Esophagus squamous epithelium (tissue), 5 donors: ENCODE data around the gene ARHGEF37. TPM values are rescaled to one million over a fixed set of nuclear protein-coding genes. Genes with fewer than 3 reads are reported as not detected.
"Not testable (repeated sequence)": the region's sequence is repeated elsewhere in the genome, so short reads cannot be mapped to it uniquely, and the experiment has no call there.

Experiments used
- DNase-seq: peaks from one replicate; lab custom pipeline; 2025; lab: John Stamatoyannopoulos, UW
- H3K27ac ChIP-seq, 4 donors: fragments of 200-600 bp; sonication (generic); one replicate each; pipeline ENCODE4 v1.5.1; 2016 to 2019; ENCODE audit warnings: mild to moderate bottlenecking in 1 of 4
- H3K27me3 ChIP-seq, 4 donors: fragments of 200-600 bp; sonication (generic); 1 replicate in 3 of 4; 2 replicates in 1 of 4; pipeline versions ENCODE4 v1.5.1 to v1.6.0; 2017 to 2021; ENCODE audit warnings: antibody characterized with exemption in 1 of 4
- H3K36me3 ChIP-seq, 3 donors: fragments of 200-600 bp; sonication (generic); one replicate each; pipeline ENCODE4 v1.5.1; 2016 to 2019
- H3K4me1 ChIP-seq, 3 donors: fragments of 200-600 bp; sonication (generic); one replicate each; pipeline ENCODE4 v1.5.1; 2017 to 2019
- H3K4me3 ChIP-seq, 4 donors: fragments of 200-600 bp; sonication (generic); 1 replicate in 3 of 4; 2 replicates in 1 of 4; pipeline ENCODE4 v1.5.1; 2016 to 2019; ENCODE audit warnings: mild to moderate bottlenecking in 2 of 4, moderate library complexity in 1 of 4
- H3K9me3 ChIP-seq, 3 donors: fragments of 200-600 bp; sonication (generic); one replicate each; pipeline ENCODE4 v1.5.1; 2016 to 2019
- POLR2A ChIP-seq, 4 donors: fragments of 450-650 bp; IDR thresholded peaks; one replicate each; pipeline ENCODE4 v1.6.1; 2017; ENCODE audit warnings: antibody characterized with exemption in 4 of 4, mild to moderate bottlenecking in 4 of 4, moderate library complexity in 3 of 4
- WGBS, 2 donors: methylation state at CpG; one replicate each; pipeline ENCODE4 v1.1.5; 2018; 5-methylcytosine and 5-hydroxymethylcytosine counted together
- intact Hi-C: fragments of 100-400 bp; cut with DNase I; formaldehyde crosslinking; loops from one replicate; pipeline ENCODE4 v1.15.0; 2022
- total RNA-seq, 4 donors: library from RNA; depleted of rRNA; stranded (reverse); fragments of >200 nt; gene quantifications; one replicate each; pipeline ENCODE4 v1.1.0, GENCODE V29; 2016
- TF ChIP-seq, protein P1 (sequence below), 6 experiments: fragments of 450-650 bp in 4 of 6; fragments of 200-600 bp in 2 of 6; sonication (generic) in 2 of 6; IDR thresholded peaks; one replicate each; pipeline ENCODE4 v1.5.1; 2016 to 2019; ENCODE audit warnings: antibody characterized with exemption in 6 of 6, mild to moderate bottlenecking in 4 of 6, moderate library complexity in 4 of 6
- donor health status: DM: yes; HTN: yes; CAD: no.

Gene ARHGEF37
- total RNA-seq, 4 donors from 2014 or later, result 14.5 to 29.3 (median 18.0) TPM

DNA sequence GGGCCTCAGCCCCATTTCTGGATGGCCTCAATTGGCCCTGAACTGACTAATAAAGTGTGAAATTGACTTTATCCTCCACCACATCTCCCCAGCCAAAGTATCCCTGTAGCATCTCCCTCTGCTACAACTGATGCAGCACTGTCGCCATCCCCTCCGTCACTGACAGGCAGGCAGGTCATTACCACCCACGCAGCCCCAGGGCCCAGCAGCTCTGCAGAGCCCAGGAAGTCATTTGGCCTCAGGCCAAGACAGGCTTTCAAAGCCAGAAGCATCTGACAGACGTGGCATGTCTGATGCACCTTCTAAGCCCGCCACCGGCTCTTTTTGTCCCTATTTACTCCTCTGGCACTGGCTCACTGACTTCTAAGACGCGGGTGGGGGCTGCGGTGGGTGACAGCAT is 65.3 kb downstream of the ARHGEF37 start:
- intact Hi-C loops, result no loop called here
- no peaks in the 10 kb centered on the region for H3K9me3 ChIP-seq
- no peaks in the 10 kb centered on the region for H3K36me3 ChIP-seq
- WGBS, 2 donors, result 26 to 40% methylated on average over 5 of the region's 9 CpGs
- H3K27me3 ChIP-seq, result no peaks in the 10 kb centered on the region
- H3K27ac ChIP-seq, result no peak overlapping the region
- H3K4me3 ChIP-seq, result no peak overlapping the region
- no peak for DNase-seq
- H3K4me1 ChIP-seq, result no peaks in the 10 kb centered on the region
- TF ChIP-seq, protein P1, sequence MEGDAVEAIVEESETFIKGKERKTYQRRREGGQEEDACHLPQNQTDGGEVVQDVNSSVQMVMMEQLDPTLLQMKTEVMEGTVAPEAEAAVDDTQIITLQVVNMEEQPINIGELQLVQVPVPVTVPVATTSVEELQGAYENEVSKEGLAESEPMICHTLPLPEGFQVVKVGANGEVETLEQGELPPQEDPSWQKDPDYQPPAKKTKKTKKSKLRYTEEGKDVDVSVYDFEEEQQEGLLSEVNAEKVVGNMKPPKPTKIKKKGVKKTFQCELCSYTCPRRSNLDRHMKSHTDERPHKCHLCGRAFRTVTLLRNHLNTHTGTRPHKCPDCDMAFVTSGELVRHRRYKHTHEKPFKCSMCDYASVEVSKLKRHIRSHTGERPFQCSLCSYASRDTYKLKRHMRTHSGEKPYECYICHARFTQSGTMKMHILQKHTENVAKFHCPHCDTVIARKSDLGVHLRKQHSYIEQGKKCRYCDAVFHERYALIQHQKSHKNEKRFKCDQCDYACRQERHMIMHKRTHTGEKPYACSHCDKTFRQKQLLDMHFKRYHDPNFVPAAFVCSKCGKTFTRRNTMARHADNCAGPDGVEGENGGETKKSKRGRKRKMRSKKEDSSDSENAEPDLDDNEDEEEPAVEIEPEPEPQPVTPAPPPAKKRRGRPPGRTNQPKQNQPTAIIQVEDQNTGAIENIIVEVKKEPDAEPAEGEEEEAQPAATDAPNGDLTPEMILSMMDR (IDR thresholded peaks at IDR 0.05), result no peak
- TF ChIP-seq POLR2A (IDR thresholded peaks at IDR 0.05), result no peak

DNA sequence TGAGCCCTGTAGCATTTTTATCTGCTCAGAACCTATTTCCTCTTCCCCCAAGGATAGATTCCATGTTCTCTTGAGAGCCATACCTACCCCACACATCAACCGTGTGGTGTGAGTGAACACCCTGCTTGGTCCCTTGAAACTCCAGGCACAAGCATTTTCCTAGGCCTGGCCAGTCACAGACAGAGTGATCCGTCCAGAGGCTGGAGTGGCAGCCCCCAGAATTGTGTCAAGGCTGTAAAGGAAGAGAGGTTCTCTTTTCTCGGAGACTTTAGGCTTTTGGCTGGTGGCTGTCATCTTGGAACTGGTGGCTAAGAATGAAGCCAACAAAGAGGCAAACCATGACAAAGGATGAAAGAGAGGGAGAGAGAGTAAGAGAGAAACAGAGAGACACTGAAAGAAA is 66.0 kb downstream of the ARHGEF37 start:
- H3K36me3 ChIP-seq, result no peaks in the 10 kb centered on the region
- no peak overlapping the region for H3K4me3 ChIP-seq
- no peaks in the 10 kb centered on the region for H3K9me3 ChIP-seq
- intact Hi-C loops, result no loop called here
- H3K27me3 ChIP-seq, result no peaks in the 10 kb centered on the region
- no peak overlapping the region for H3K27ac ChIP-seq
- WGBS, 2 donors, result 76% methylated on average over 3 of the region's 3 CpGs
- no peak for DNase-seq
- no peaks in the 10 kb centered on the region for H3K4me1 ChIP-seq
- TF ChIP-seq POLR2A (IDR thresholded peaks at IDR 0.05), result no peak
- TF ChIP-seq, protein P1 (IDR thresholded peaks at IDR 0.05), result no peak

DNA sequence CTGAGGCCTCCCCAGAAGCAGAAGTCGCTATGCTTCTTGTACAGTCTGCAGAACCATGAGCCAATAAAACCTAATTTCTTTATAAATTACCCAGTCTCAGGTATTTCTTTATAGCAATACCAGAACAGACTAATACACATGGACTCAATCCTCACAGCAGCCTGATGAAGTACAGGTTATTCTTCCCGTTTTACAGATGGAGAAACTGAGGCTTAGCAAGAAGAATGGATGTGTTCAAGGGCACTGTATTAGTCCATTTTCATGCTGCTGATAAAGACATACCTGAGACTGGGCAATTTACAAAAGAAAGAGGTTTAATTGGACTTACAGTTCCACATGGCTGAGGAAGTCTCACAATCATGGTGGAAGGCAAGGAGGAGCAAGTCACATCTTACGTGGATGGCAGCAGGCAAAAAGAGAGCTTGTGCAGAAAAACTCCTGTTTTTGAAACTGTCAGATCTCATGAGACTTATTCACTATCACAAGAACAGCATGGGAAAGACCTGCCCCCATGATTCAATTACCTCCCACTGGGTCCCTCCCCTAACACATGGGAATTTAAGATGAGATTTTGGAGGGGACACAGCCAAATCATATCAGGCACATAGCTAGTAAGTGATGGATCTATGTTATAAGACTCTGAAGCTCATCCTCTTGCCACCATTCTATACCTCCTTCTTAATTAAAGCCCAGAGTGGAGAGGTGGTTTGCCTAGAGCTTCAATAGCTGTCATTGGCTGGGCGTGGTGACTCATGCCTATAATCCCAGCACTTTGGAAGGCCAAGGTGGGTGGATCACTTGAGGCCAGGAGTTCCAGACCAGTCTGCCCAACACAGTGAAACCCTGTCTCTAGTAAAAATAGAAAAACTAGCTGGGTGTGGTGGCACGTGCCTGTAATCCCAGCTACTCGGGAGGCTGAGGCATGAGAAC is 67.4 kb downstream of the ARHGEF37 start:
- DNase-seq, intact Hi-C loops, H3K4me3 ChIP-seq, H3K9me3 ChIP-seq, H3K27me3 ChIP-seq, H3K4me1 ChIP-seq, H3K27ac ChIP-seq, H3K36me3 ChIP-seq: not testable (repeated sequence)
- 66 to 72% methylated on average over 6 of the region's 6 CpGs for WGBS, 2 donors

DNA sequence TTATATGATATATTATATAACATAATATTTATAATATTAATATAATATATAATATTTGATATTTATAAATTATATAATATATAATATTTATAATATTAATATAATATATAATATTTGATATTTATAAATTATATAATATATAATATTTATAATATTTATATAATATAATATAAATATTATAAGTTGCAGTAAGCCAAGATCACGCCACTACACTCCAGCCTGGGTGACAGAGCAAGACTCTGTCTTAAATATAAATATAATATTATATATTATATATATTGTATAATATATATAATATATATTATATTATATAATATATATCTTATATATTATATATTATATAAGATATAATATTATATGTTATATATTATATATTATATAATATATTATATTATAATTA is 68.4 kb downstream of the ARHGEF37 start:
- intact Hi-C loops, result loop anchor here (5.0 kb wide), 1 partner anchor 318 kb away; no protein-coding TSS in a partner anchor
- 100% methylated on average over 1 of the region's 1 CpG; no CpG with 5 or more reads in 1 of the 2 donors for WGBS, 2 donors

DNA sequence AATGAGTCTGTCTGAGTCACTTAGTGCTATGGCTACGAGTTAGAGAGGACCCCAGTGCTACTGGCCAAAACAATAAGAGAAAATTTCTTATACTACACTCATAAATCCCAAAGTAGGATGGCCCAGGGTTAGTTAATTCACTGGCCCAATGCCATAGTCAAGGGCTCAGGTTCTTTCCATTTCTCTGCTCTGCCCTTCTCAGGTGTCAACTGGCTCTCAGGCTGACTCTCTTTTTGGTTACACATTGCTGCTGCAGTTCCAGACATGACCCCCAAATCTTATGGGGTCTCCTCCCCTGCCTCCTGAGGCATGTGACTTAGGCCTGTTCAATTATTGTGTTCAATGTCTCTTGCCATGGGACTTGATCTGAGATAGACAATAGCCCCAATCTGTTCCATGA is 70.4 kb downstream of the ARHGEF37 start:
- H3K27ac ChIP-seq, result no peak overlapping the region
- WGBS, 2 donors, result 56 to 82% methylated on average over 1 of the region's 1 CpG
- H3K27me3 ChIP-seq, result no peaks in the 10 kb centered on the region
- TF ChIP-seq POLR2A (IDR thresholded peaks at IDR 0.05), result no peak
- TF ChIP-seq, protein P1 (IDR thresholded peaks at IDR 0.05), result no peak
- intact Hi-C loops, result loop anchor here (5.0 kb wide), 1 partner anchor 316 kb away; no protein-coding TSS in a partner anchor
- no peak for DNase-seq
- H3K36me3 ChIP-seq, result no peaks in the 10 kb centered on the region
- H3K4me1 ChIP-seq, result no peaks in the 10 kb centered on the region
- H3K4me3 ChIP-seq, result no peak overlapping the region
- H3K9me3 ChIP-seq, result peaks cover 0 to 2% (median 0%) of the 10 kb centered on the region in 3 donors

More for the DNA sequence above, 68.4 kb downstream of the ARHGEF37 start:
- not testable (repeated sequence) for H3K9me3 ChIP-seq, H3K4me1 ChIP-seq, H3K27ac ChIP-seq, DNase-seq, H3K36me3 ChIP-seq, H3K4me3 ChIP-seq, H3K27me3 ChIP-seq

DNA sequence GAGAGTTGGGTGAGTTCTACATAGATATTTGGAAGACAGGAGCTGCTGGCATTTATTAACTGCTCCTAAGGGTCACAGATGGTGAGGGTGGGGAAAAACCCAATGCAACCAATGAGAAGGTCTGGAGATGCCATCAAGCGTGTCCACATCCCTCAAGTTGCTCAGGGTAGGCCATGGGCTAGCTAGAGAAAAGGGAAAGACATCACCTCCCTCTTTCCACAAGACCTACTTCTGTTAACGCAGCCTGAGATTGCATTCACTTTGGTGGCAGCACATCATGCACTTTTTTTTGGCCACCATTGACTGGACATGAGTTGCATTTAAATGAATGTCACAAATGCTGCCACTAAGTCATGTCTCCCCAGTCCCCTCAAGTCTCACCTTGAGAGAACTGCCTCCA is 71.4 kb downstream of the ARHGEF37 start:
- DNase-seq, result no peak
- 94 to 100% methylated on average over 2 of the region's 2 CpGs for WGBS, 2 donors
- Histone ChIP-seq H3K27me3 (no peaks in the 10 kb centered on the region), H3K27ac (no peak overlapping the region), H3K4me3 (no peak overlapping the region), H3K4me1 (no peaks in the 10 kb centered on the region), H3K9me3 (peaks cover 0 to 9% (median 0%) of the 10 kb centered on the region in 3 donors), H3K36me3 (no peaks in the 10 kb centered on the region)
- intact Hi-C loops, result loop anchor here (5.0 kb wide), 1 partner anchor 315 kb away; no protein-coding TSS in a partner anchor
- TF ChIP-seq, protein P1 (IDR thresholded peaks at IDR 0.05), result no peak
